Measurements from ENCODE around the gene VIT. TPM values are rescaled to one million over a fixed set of nuclear protein-coding genes. Genes with fewer than 3 reads are reported as not detected.

Gene VIT
- total RNA-seq, 1 donor from 2014 or later = not detected

- H3K4me1 Mint-ChIP-seq (ENCODE audit: low read depth, unreplicated experiment) = peaks cover 10% of the 10 kb centered on the region
- H3K4me3 ChIP-seq (ENCODE audit: insufficient read depth, low read depth, low read length) = no peak overlapping the region
- no peaks in the 10 kb centered on the region for H3K36me3 ChIP-seq (ENCODE audit: insufficient read depth, low read length)
- H3K4me2 ChIP-seq (ENCODE audit: low read length) = peak overlapping the region; percentile 58
- H3K9me3 Mint-ChIP-seq (ENCODE audit: unreplicated experiment) = peaks cover 7% of the 10 kb centered on the region
- no peaks in the 10 kb centered on the region for H3K79me2 ChIP-seq (ENCODE audit: insufficient read depth, low read length)
- H3K4me3 Mint-ChIP-seq (ENCODE audit: unreplicated experiment) = no peak overlapping the region
- peaks cover 1% of the 10 kb centered on the region for H3K36me3 Mint-ChIP-seq (ENCODE audit: low read depth, unreplicated experiment)
- H3K27ac Mint-ChIP-seq (ENCODE audit: unreplicated experiment) = no peak overlapping the region
- H3K9ac ChIP-seq (ENCODE audit: low read length) = no peak overlapping the region
- DNase-seq (ENCODE audit: low read depth) (no peak), FAIRE-seq (no peak)
- H3K27me3 ChIP-seq (ENCODE audit: insufficient read depth, low read length) = no peaks in the 10 kb centered on the region
- H3K9me3 ChIP-seq (ENCODE audit: insufficient read depth, low read depth, low read length) = peaks cover 4% of the 10 kb centered on the region
- TF ChIP-seq EZH2 (IDR thresholded peaks at IDR 0.05; ENCODE audit: insufficient read depth, low read length) (no peak), CTCF (IDR thresholded peaks at IDR 0.05; ENCODE audit: insufficient read depth, low read depth, low read length) (no peak)
- H3K27ac ChIP-seq (ENCODE audit: low read depth, low read length) = peak overlapping the region; percentile 33
- H2AFZ ChIP-seq (ENCODE audit: low read depth, low read length) = no peak overlapping the region
- H4K20me1 ChIP-seq (ENCODE audit: insufficient read depth, low read length) = no peaks in the 10 kb centered on the region
- peaks cover 23% of the 10 kb centered on the region for H3K4me1 ChIP-seq (ENCODE audit: insufficient read depth, low read length)
- peaks cover 3% of the 10 kb centered on the region for H3K27me3 Mint-ChIP-seq (ENCODE audit: low read depth, unreplicated experiment)
Measured at GRCh38 chr2:36706021-36706876, 9.7 kb downstream of the VIT start.

DNA sequence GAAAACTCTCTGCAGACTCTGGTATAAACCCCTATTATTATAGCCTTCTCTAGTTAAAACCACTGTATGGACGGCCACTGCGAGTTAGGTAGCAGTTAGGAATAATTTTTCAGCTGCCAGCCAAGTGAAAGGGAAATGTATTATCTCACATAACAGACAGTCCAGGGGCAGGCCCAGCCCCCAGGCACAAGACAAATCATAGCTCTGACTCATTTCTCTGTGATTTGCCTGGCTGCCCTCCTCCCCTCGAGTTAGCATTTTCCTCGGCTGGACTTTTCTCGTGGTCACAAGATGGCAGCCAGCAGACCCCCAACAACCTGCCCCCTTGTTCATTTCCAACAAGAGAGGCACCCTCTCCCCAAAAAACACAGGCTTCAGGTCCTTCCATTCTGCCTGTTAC, 10.5 kb downstream of the VIT start:
- peaks cover 4% of the 10 kb centered on the region for H3K9me3 ChIP-seq (ENCODE audit: insufficient read depth, low read depth, low read length)
- no peak overlapping the region for H3K4me3 ChIP-seq (ENCODE audit: insufficient read depth, low read depth, low read length)
- H3K9me3 Mint-ChIP-seq (ENCODE audit: unreplicated experiment) = peaks cover 7% of the 10 kb centered on the region
- no peaks in the 10 kb centered on the region for H4K20me1 ChIP-seq (ENCODE audit: insufficient read depth, low read length)
- no peak overlapping the region for H3K9ac ChIP-seq (ENCODE audit: low read length)
- H3K4me1 Mint-ChIP-seq (ENCODE audit: low read depth, unreplicated experiment) = peaks cover 13% of the 10 kb centered on the region
- no peak for TF ChIP-seq EZH2 (IDR thresholded peaks at IDR 0.05; ENCODE audit: insufficient read depth, low read length)
- no peak for TF ChIP-seq CTCF (IDR thresholded peaks at IDR 0.05; ENCODE audit: insufficient read depth, low read depth, low read length)
- peaks cover 3% of the 10 kb centered on the region for H3K27me3 Mint-ChIP-seq (ENCODE audit: low read depth, unreplicated experiment)
- peak; percentile 54 for DNase-seq (ENCODE audit: low read depth)
- H3K27me3 ChIP-seq (ENCODE audit: insufficient read depth, low read length) = no peaks in the 10 kb centered on the region
- H3K4me1 ChIP-seq (ENCODE audit: insufficient read depth, low read length) = peaks cover 18% of the 10 kb centered on the region
- no peak overlapping the region for H3K4me3 Mint-ChIP-seq (ENCODE audit: unreplicated experiment)
- peak overlapping the region; percentile 33 for H3K27ac ChIP-seq (ENCODE audit: low read depth, low read length)
- peak overlapping the region; percentile 28 for H2AFZ ChIP-seq (ENCODE audit: low read depth, low read length)
- H3K4me2 ChIP-seq (ENCODE audit: low read length) = peak overlapping the region; percentile 58
- peak; percentile 43 for FAIRE-seq
- no peaks in the 10 kb centered on the region for H3K36me3 ChIP-seq (ENCODE audit: insufficient read depth, low read length)
- no peaks in the 10 kb centered on the region for H3K79me2 ChIP-seq (ENCODE audit: insufficient read depth, low read length)
- H3K36me3 Mint-ChIP-seq (ENCODE audit: low read depth, unreplicated experiment) = peaks cover 1% of the 10 kb centered on the region
- H3K27ac Mint-ChIP-seq (ENCODE audit: unreplicated experiment) = peak overlapping the region; percentile 83

Data from astrocyte (in vitro differentiated cells and primary cell).